Measurements from ENCODE around the gene HERC2.

Gene HERC2

DNA sequence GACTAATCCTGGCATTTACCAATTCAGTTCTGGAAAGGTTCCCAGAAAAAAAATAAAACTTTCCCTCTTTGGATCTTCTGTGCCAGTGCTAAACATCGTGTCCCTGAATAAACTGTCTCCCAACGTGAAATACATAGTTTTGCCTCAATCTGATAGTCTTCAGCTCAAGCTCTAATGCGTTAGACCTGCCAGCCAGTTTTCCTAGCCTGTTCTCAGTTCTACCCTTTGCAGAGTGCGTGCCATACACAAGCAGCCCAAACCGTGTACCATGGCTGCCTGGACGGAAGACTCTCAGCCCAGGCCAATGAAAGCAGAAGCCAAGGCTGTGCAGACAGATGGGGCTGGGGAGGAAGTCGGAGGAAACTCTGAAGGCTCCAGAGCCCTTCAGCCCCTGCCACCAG, 211.5 kb downstream of the HERC2 start:
- in situ Hi-C loops (cut with HindIII; ENCODE audit: low pct_unique_long_range_greater_than_20kb, low sequenced_read_pairs), result no loop called here
- TF ChIP-seq JUND (IDR thresholded peaks at IDR 0.05; ENCODE audit: low read depth), result no peak
- no peak for DNase-seq (ENCODE audit: low read depth in 1 of 2, low spot score in 1 of 2)

DNA sequence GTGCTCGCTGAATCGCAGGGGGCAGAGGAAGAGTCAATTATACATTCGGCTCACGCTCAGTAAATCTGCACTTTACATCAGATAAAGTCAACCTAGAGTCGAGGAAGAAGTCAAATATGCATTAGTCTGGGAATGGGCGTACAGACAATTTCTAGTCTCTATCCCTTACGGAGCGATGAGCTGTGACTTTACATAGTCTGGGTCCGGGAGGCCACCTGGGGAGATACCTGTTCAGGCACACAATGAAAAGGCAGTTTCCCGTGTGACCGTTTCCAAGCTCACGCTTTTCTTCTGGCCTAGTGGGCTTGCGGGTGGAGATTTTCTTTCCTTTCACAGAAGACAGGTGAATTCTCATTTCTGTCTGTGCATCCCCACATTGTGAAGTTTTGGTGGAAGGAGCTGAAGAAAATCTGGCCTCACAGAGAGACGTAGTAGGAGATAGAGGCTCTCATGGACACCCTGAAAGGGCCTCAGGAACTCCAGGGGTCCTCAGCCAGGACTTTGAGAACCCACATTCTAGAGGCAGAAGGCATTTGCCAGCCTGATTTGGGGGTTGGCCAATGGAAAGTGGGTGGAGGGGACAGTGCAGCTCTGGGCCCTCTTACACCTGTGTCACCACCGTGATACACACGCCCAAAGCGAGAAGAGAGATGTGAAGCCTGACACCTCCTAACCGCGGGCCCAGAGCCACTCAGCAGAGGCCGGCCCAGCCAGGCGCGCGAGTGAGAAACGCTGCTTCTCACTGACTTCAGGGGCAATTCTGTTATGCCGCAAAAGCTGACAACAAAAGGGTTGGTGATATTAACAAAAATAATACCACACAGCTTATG, 212.1 kb downstream of the HERC2 start:
- in situ Hi-C loops (cut with HindIII; ENCODE audit: low pct_unique_long_range_greater_than_20kb, low sequenced_read_pairs), result no loop called here
- no peak for DNase-seq (ENCODE audit: low read depth in 1 of 2, low spot score in 1 of 2)
- TF ChIP-seq JUND (IDR thresholded peaks at IDR 0.05; ENCODE audit: low read depth), result no peak

DNA sequence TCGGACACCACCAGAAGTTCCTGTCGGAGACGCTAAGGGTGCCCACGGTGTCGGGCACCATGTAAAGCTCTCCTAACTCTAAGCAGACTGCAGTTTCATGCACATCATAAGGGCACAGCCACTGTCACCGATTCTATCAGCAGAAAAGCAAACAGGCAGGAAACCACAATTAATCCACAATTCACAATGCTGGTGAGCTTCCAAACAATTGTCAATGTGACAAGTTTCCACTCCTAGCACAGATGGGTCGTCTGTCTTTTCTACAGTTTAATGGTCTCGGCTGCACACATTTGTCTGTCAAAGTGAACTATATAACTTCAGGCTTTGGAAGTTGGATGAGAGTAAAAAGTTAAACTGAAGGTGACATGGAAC, 214.1 kb downstream of the HERC2 start:
- DNase-seq (ENCODE audit: low read depth in 1 of 2, low spot score in 1 of 2), result peak; percentile 49 to 69
- no peak for TF ChIP-seq JUND (IDR thresholded peaks at IDR 0.05; ENCODE audit: low read depth)
- in situ Hi-C loops (cut with HindIII; ENCODE audit: low pct_unique_long_range_greater_than_20kb, low sequenced_read_pairs), result no loop called here

DNA sequence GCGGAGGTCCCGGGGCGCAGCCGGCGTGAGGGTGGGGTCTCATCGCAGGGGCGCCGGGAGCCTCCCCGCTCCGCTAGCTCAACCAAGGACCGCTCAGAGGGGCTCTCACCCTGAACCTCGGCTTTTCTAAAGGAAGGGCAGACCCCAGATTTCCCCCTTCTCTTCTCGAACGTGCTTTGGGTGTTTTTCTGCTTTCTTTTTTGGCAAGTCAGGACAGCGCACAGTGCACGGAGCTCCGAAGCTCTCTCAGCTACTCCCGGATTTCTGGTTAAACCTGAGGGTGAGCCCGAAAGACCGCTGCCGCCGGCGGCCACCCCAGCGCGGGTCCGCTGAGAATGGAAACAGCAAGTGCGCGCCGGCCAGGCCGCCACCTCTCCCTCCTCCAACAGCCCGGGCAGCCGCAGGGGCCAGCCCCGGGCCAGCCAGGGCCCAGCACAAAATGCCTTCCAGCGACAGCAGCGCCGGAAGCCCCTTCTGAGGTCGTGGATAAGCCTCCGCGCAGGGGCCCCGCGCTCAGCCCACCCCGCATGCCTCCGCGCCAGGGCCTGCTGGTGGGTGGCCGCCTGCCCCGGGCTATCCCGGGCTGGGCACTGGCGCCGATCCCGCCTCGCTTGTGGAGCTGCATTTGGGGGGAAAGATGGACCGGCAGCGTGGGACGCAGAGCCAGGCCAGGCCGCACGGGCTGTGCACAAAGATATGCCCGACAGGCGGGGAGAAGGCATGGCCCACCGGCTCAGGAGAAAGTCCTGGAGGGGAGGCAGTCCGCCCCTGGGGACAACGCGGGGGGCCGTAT, 214.7 kb downstream of the HERC2 start:
- DNase-seq (ENCODE audit: low read depth in 1 of 2, low spot score in 1 of 2), result peak in 1 of 2 experiments; percentile 33
- in situ Hi-C loops (cut with HindIII; ENCODE audit: low pct_unique_long_range_greater_than_20kb, low sequenced_read_pairs), result no loop called here
- no peak for TF ChIP-seq JUND (IDR thresholded peaks at IDR 0.05; ENCODE audit: low read depth)

DNA sequence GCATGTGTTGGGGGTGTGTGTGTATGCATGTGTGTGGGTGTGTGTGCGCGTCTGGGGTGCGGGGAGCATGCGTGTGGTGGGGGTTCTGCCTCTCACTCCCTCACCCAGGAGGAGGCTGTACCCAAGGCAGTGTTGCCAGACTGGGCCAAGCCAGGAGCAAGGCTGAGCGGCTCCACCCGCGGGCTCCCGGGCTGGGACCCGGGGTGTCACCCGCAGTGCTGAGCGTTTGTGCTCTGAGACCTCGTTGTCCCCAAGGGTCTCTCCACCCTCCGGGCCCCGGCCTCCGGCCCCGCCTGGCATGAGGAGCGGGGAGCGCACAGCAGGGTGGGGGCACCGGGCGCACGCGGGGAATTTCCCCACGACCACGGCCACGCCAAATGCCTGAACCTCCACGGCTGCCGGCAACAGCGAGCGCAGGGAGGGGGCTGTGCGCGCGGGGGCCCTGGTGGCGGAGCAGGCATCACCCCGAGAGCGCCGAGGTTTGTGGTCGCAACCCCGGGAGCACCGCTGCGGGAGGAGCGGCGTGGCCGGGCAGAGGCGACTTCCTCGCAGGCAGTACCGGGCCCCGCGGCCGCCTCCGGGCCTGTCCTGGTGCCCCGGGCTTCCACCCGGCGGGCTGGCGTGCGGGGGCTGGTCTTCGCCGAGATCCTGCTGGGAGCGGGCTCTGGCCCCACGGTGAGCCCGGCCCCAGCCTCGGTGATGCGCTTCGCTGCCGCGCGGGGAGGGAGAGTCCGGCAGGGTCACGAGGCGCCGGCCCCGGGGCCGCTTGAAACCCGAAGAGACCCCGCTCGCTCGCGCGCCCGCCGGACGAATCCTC, 215.5 kb downstream of the HERC2 start:
- in situ Hi-C loops (cut with HindIII; ENCODE audit: low pct_unique_long_range_greater_than_20kb, low sequenced_read_pairs), result no loop called here
- DNase-seq (ENCODE audit: low read depth in 1 of 2, low spot score in 1 of 2), result no peak
- TF ChIP-seq JUND (IDR thresholded peaks at IDR 0.05; ENCODE audit: low read depth), result no peak

DNA sequence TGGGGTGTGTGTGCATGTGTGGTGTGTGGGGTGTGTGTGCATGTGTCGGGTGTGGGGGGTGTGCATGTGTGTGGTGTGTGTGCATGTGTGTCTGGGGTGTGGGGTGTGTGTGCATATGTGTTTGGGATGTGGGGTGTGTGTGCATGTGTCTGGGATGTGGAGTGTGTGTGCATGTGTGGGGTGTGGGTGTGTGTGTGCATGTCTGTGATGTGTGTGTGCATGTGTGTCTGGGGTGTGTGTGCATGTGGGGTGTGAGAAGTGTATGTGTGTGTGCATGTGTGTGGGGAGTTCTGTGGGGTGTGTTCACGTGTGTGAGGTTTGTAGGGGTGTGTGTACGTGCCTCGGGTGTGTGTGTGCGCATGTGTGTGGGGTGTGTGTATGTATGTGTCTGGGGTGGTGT, 216.2 kb downstream of the HERC2 start:
- in situ Hi-C loops (cut with HindIII; ENCODE audit: low pct_unique_long_range_greater_than_20kb, low sequenced_read_pairs), result no loop called here

DNA sequence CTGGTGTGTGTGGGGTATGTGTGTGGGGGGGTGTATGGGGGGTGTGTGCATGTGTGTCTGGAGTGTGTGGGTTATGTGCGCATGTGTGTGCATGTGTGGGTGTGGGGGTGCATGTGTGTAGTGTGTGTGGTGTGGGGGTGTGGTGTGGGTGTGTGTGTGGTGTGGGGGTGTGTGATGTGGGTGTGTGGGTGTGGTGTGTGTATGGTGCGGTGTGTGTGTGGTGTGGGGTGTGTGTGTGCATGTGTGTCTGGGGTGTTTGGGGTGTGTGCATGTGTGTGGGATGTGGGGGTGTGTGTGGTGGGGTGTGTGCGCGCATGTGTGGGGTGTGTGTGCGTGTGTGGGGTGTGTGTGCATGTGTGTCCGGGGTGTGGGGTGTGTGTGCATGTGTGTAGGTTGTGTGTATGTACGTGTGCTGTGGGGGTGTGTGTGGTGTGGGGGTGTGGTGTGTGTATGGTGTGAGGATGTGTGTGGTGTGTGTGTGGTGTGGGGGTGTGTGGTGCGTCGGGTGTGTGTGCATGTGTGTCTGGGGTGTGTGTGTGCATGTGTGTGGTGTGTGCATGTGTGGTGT, 216.7 kb downstream of the HERC2 start:
- no peak for DNase-seq (ENCODE audit: low read depth in 1 of 2, low spot score in 1 of 2)
- no peak for TF ChIP-seq JUND (IDR thresholded peaks at IDR 0.05; ENCODE audit: low read depth)
- in situ Hi-C loops (cut with HindIII; ENCODE audit: low pct_unique_long_range_greater_than_20kb, low sequenced_read_pairs), result no loop called here

More for the DNA sequence above, 216.2 kb downstream of the HERC2 start:
- no peak for TF ChIP-seq JUND (IDR thresholded peaks at IDR 0.05; ENCODE audit: low read depth)
- no peak for DNase-seq (ENCODE audit: low read depth in 1 of 2, low spot score in 1 of 2)

DNA sequence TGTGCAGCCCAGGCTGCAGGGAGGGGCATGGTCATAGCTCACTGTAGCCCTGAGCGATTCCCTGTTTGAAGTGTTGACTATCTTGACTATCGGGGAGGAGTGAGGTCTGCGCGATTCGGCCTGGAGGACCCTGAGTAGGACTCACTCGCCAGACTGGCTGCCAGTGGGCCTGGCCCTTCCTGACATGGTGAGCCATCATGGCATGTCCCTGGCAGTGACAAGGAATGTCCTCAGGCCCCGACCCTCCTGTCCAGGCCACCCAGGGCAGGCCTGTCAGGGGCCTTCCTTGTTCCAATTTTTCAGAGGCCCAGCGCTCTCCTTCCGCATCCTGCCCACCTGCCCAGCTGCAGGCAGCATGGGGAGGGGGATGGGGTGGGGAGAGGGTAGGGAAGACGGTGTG, 217.7 kb downstream of the HERC2 start:
- in situ Hi-C loops (cut with HindIII; ENCODE audit: low pct_unique_long_range_greater_than_20kb, low sequenced_read_pairs), result no loop called here
- no peak for TF ChIP-seq JUND (IDR thresholded peaks at IDR 0.05; ENCODE audit: low read depth)

DNA sequence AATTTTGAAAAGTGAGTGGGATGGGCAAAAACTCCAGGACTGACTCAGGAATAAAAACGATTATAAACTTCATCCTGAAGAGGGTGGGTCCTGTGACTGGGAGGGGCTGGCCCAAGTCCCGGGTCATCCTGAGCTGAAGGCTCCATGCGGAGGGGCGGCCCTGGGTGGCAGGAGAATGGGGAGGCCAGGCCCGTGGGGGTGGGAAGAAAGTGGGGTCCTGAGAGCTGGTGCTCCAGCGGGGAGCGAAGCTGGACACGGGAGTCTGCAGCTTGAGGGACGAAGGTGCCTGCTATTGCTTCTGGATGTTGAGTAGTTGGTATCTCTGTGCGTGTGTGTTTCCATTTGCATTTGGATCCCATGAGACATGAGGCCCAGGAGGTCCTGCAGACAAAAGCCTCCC, 218.1 kb downstream of the HERC2 start:
- in situ Hi-C loops (cut with HindIII; ENCODE audit: low pct_unique_long_range_greater_than_20kb, low sequenced_read_pairs), result no loop called here
- no peak for TF ChIP-seq JUND (IDR thresholded peaks at IDR 0.05; ENCODE audit: low read depth)
- DNase-seq (ENCODE audit: low read depth in 1 of 2, low spot score in 1 of 2), result no peak

More for the DNA sequence above, 217.7 kb downstream of the HERC2 start:
- no peak for DNase-seq (ENCODE audit: low read depth in 1 of 2, low spot score in 1 of 2)

DNA sequence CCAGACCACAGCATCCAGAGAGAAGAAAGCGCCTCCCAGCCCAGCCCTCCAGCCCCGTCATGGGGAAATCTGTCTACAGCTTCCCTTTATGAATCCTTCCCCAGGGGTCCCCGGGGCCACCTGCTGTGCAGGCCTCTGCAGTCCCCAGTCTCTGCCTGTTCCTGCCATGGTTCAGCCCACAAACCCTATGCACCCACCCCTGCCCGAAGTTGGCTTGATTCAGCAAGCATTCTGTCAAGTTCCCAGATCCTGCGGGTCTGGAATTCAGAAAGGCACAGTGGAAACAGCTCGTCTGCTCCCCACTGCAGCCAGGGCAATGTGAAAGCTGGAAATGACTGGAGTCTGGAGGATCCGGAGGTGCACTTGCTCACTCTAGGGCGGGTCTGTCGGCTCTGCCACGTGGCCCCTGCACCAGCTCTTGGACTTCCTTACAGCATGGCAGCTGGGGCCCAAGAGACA, 220.0 kb downstream of the HERC2 start:
- in situ Hi-C loops (cut with HindIII; ENCODE audit: low pct_unique_long_range_greater_than_20kb, low sequenced_read_pairs), result no loop called here
- no peak for TF ChIP-seq JUND (IDR thresholded peaks at IDR 0.05; ENCODE audit: low read depth)
- no peak for DNase-seq (ENCODE audit: low read depth in 1 of 2, low spot score in 1 of 2)

DNA sequence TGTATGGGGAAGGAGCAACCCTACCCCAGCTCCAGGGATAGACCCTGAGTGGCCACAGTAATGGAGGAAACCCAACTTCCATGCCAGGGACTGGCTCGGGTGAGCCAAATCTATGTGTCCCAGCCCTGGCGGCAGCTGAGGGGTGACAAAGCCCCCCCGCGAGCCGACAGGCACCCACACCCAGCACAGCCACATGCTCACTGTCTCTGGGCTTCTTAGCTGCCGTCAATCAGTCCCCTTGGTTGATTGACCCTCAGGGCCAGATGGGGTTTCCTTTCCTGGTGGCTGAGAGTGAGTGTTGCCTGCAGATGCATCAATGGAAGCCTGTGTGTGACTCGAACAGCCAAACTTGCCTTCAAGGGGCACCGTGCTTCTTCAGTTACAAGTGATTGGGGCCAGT, 220.8 kb downstream of the HERC2 start:
- in situ Hi-C loops (cut with HindIII; ENCODE audit: low pct_unique_long_range_greater_than_20kb, low sequenced_read_pairs), result no loop called here
- no peak for DNase-seq (ENCODE audit: low read depth in 1 of 2, low spot score in 1 of 2)
- TF ChIP-seq JUND (IDR thresholded peaks at IDR 0.05; ENCODE audit: low read depth), result no peak

DNA sequence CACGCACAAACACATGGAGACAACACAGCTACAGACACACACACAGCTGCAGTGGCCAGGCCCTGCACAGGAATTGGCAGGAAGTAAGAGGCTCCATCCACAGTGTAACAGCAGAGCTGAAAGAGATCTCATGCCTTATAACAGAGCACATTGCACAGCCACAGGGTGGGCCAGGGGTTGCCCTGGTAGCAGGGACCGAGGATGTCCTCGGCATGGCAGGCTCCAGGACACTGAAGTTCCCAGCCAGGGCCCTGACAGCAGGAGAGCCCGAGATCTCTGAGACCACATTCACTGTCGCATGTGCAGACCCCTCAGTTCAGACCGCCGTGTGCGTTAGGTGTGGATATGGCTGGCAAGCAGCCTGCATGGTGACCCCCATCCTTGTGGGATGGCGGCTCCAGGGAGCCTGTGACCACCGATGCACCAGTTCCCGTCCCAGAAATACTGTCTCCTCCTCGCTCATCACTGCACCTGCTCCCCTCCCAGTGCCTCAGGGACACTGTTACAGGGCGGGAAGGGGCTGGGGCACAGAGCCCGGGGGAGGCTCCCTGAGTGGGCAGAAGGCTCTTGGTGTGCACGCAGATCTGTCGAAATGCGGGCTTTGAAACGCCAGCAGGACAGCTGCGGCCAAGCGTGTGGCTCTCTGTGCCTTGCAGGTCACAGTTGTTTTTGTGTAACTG, 221.3 kb downstream of the HERC2 start:
- TF ChIP-seq JUND (IDR thresholded peaks at IDR 0.05; ENCODE audit: low read depth), result no peak
- in situ Hi-C loops (cut with HindIII; ENCODE audit: low pct_unique_long_range_greater_than_20kb, low sequenced_read_pairs), result no loop called here
- no peak for DNase-seq (ENCODE audit: low read depth in 1 of 2, low spot score in 1 of 2)
